Keratinocyte (primary cell): ENCODE results near the gene USP48. TPM values are rescaled to one million over a fixed set of nuclear protein-coding genes. Genes with fewer than 3 reads are reported as not detected.

Experiments
- DNase-seq: peaks from one replicate; pipeline ENCODE4 v3.0.0-alpha.2; 2011; ENCODE audit warnings: low read depth, missing footprints, low spot score
- FAIRE-seq: peaks from 2 replicates; lab custom pipeline; 2011; peaks lifted over from hg19 to GRCh38; lab: Jason Lieb, UNC
- H2AFZ ChIP-seq: 2 replicates; pipeline ENCODE4 v1.6.0; 2012; ENCODE audit warnings: low read length, control low read depth, inconsistent platforms; ENCODE audit not compliant: control insufficient read depth
- H3K27ac ChIP-seq: 2 replicates; pipeline ENCODE4 v1.5.1; 2011; ENCODE audit warnings: low read length; ENCODE audit not compliant: control insufficient read depth, insufficient read depth
- H3K27me3 ChIP-seq: 3 replicates; pipeline ENCODE4 v1.6.0; 2011; ENCODE audit warnings: low read length; ENCODE audit not compliant: control insufficient read depth, insufficient read depth; ENCODE audit errors: extremely low read depth
- H3K36me3 ChIP-seq, 2 experiments: 2 replicates in 1 of 2; 3 replicates in 1 of 2; pipeline ENCODE4 v1.5.1; 2011; ENCODE audit warnings: low read length in 2 of 2, mild to moderate bottlenecking in 1 of 2; ENCODE audit not compliant: control insufficient read depth in 2 of 2, insufficient read depth in 2 of 2; ENCODE audit errors: extremely low read depth in 1 of 2
- H3K4me1 ChIP-seq: 3 replicates; pipeline ENCODE4 v1.5.1; 2011; ENCODE audit warnings: low read length; ENCODE audit not compliant: control insufficient read depth, insufficient read depth; ENCODE audit errors: extremely low read depth
- H3K4me2 ChIP-seq: 3 replicates; pipeline ENCODE4 v1.6.0; 2011; ENCODE audit warnings: low read depth, low read length; ENCODE audit not compliant: control insufficient read depth, insufficient read depth; ENCODE audit errors: extremely low read depth
- H3K4me3 ChIP-seq, 3 experiments: fragments of 200-600 bp in 1 of 3; sonication (generic) in 1 of 3; 2 replicates in 2 of 3; 3 replicates in 1 of 3; pipeline ENCODE4 v1.5.1; 2011 to 2016; ENCODE audit warnings: low read length in 3 of 3, mild to moderate bottlenecking in 3 of 3, control low read depth in 2 of 3, inconsistent platforms in 1 of 3, low read depth in 1 of 3, mixed read lengths in 1 of 3, mixed run types in 1 of 3, moderate library complexity in 1 of 3; ENCODE audit not compliant: control insufficient read depth in 2 of 3, insufficient read depth in 2 of 3; ENCODE audit errors: extremely low read depth in 1 of 3
- H3K79me2 ChIP-seq: 2 replicates; pipeline ENCODE4 v1.6.0; 2012; ENCODE audit warnings: low read length; ENCODE audit not compliant: control insufficient read depth, insufficient read depth
- H3K9ac ChIP-seq: 3 replicates; pipeline ENCODE4 v1.6.0; 2011; ENCODE audit warnings: low read length; ENCODE audit not compliant: control insufficient read depth, insufficient read depth; ENCODE audit errors: extremely low read depth
- H3K9me1 ChIP-seq: 3 replicates; pipeline ENCODE4 v1.6.0; 2011; ENCODE audit warnings: low read length; ENCODE audit not compliant: control insufficient read depth, insufficient read depth; ENCODE audit errors: extremely low read depth
- H3K9me3 ChIP-seq: 2 replicates; pipeline ENCODE4 v1.5.1; 2012; ENCODE audit warnings: low read depth, low read length; ENCODE audit not compliant: control insufficient read depth
- H4K20me1 ChIP-seq: 3 replicates; pipeline ENCODE4 v1.6.0; 2011; ENCODE audit warnings: low read length; ENCODE audit not compliant: control insufficient read depth, insufficient read depth; ENCODE audit errors: extremely low read depth
- CTCF ChIP-seq, 3 experiments: IDR thresholded peaks in 1 of 3; conservative IDR thresholded peaks in 1 of 3; optimal IDR thresholded peaks in 1 of 3; 2 replicates in 2 of 3; 3 replicates in 1 of 3; pipeline versions ENCODE3 to v1.5.1; 2011; ENCODE audit warnings: low read length in 3 of 3, mild to moderate bottlenecking in 3 of 3, moderate library complexity in 2 of 3, control low read depth in 1 of 3, inconsistent platforms in 1 of 3; ENCODE audit not compliant: insufficient read depth in 2 of 3; ENCODE audit errors: extremely low read depth in 1 of 3
- EZH2 ChIP-seq: IDR thresholded peaks from one replicate; pipeline ENCODE4 v1.6.1; 2012; ENCODE audit warnings: inconsistent platforms, mild to moderate bottlenecking, low read length, moderate library complexity
- dilution Hi-C: fragments of 300-500 bp; cut with MboI; formaldehyde crosslinking; loops from one replicate; pipeline ENCODE4 v1.7.0; 2020; ENCODE audit warnings: low sequenced_read_pairs; ENCODE audit not compliant: extremely low pct_ligation_motif_present
- polyA plus RNA-seq, 5 experiments: library from polyadenylated mRNA; depleted of rRNA in 3 of 5; stranded (reverse) in 3 of 5; stranded (forward) in 1 of 5; unstranded in 1 of 5; fragments of >200 nt; gene quantifications; 1 replicate in 1 of 5; 2 replicates in 3 of 5; 3 replicates in 1 of 5; pipeline versions ENCODE4 v1.2.1 to v1.2.3, GENCODE V29; 2011 to 2012; ENCODE audit warnings: missing spikeins in 2 of 5, low read depth in 1 of 5, low replicate concordance in 1 of 5

USP48 gene
- polyA plus RNA-seq, 1 donor (not counting 4 experiments of a cell fraction or from before 2014, with no cell fraction given) = 33.0 TPM

GRCh38 chr1:21673277-21673780, 109.6 kb downstream of the USP48 start:
- H3K36me3 ChIP-seq = no peaks in the 10 kb centered on the region
- H3K9me1 ChIP-seq = peaks cover 3% of the 10 kb centered on the region
- TF ChIP-seq CTCF (optimal IDR thresholded peaks at IDR 0.05 in 1 of 3, IDR thresholded peaks at IDR 0.05 in 1 of 3, conservative IDR thresholded peaks at IDR 0.05 in 1 of 3; ENCODE audit: extremely low read depth in 1 of 3, insufficient read depth in 2 of 3, low read length in 3 of 3) = no peak
- FAIRE-seq (no peak), DNase-seq (no peak)
- no peaks in the 10 kb centered on the region for H3K79me2 ChIP-seq
- no peak overlapping the region for H2AFZ ChIP-seq
- peaks cover 4% of the 10 kb centered on the region for H3K4me1 ChIP-seq
- no peaks in the 10 kb centered on the region for H3K9me3 ChIP-seq
- dilution Hi-C loops = no loop called here
- H3K27me3 ChIP-seq = peaks cover 30% of the 10 kb centered on the region
- H3K4me2 ChIP-seq = no peak overlapping the region
- no peak overlapping the region for H3K9ac ChIP-seq
- H3K4me3 ChIP-seq = no peak overlapping the region
- H3K27ac ChIP-seq = no peak overlapping the region
- H4K20me1 ChIP-seq = no peaks in the 10 kb centered on the region

GRCh38 chr1:21672478-21673276, 110.3 kb downstream of the USP48 start:
- H3K9ac ChIP-seq = no peak overlapping the region
- no peak overlapping the region for H3K27ac ChIP-seq
- FAIRE-seq (no peak), DNase-seq (no peak)
- no peaks in the 10 kb centered on the region for H3K79me2 ChIP-seq
- H2AFZ ChIP-seq = no peak overlapping the region
- no peak overlapping the region for H3K4me2 ChIP-seq
- no peak overlapping the region for H3K4me3 ChIP-seq
- no peaks in the 10 kb centered on the region for H3K36me3 ChIP-seq
- peaks cover 3% of the 10 kb centered on the region for H3K9me1 ChIP-seq
- TF ChIP-seq EZH2 (no peak), CTCF (optimal IDR thresholded peaks at IDR 0.05 in 1 of 3, IDR thresholded peaks at IDR 0.05 in 1 of 3, conservative IDR thresholded peaks at IDR 0.05 in 1 of 3; ENCODE audit: extremely low read depth in 1 of 3, insufficient read depth in 2 of 3, low read length in 3 of 3) (no peak)
- no peaks in the 10 kb centered on the region for H3K9me3 ChIP-seq
- H3K27me3 ChIP-seq = peaks cover 37% of the 10 kb centered on the region
- dilution Hi-C loops = no loop called here
- H4K20me1 ChIP-seq = no peaks in the 10 kb centered on the region
- H3K4me1 ChIP-seq = peaks cover 4% of the 10 kb centered on the region
